Epithelial cell of esophagus (primary cell): ENCODE measurements around the gene NUDT13.

Experiments used
- DNase-seq: peaks from one replicate; pipeline ENCODE4 v3.0.0; 2010; ENCODE audit warnings: low read depth
- H3K4me3 ChIP-seq: 2 replicates; pipeline ENCODE4 v1.5.1; 2011; ENCODE audit warnings: mild to moderate bottlenecking, low read length, control low read depth
- CTCF ChIP-seq: IDR thresholded peaks from 2 replicates; pipeline ENCODE4 v1.5.1; 2011; ENCODE audit warnings: low read depth, mild to moderate bottlenecking, low read length, control low read depth, inconsistent platforms; ENCODE audit not compliant: insufficient read depth; ENCODE audit errors: missing control alignments

Gene NUDT13

GRCh38 chr10:73093922-73094850 lies 16.1 kb upstream of the NUDT13 start:
- no peak for TF ChIP-seq CTCF
- peak overlapping the region; percentile 94 for H3K4me3 ChIP-seq
- peak; percentile 24 for DNase-seq

GRCh38 chr10:73094986-73095480 lies 15.2 kb upstream of the NUDT13 start:
- TF ChIP-seq CTCF = no peak
- no peak for DNase-seq
- H3K4me3 ChIP-seq = peak overlapping the region; percentile 94

- TF ChIP-seq CTCF = no peak
- DNase-seq = peak; percentile 37
Observed at GRCh38 chr10:73095481-73096021, 14.7 kb upstream of the NUDT13 start.

GRCh38 chr10:73096041-73096448 lies 14.2 kb upstream of the NUDT13 start:
- peak; percentile 78 for DNase-seq
- TF ChIP-seq CTCF = no peak
- H3K4me3 ChIP-seq = peak overlapping the region; percentile 94

More at GRCh38 chr10:73095481-73096021, 14.7 kb upstream of the NUDT13 start:
- peak overlapping the region; percentile 94 for H3K4me3 ChIP-seq

- peak; percentile 97 for DNase-seq
- H3K4me3 ChIP-seq = peak within 1 kb of the TSS; percentile 94
- TF ChIP-seq CTCF = peak; percentile 60
Observed at GRCh38 chr10:73096449-73097304, 13.6 kb upstream of the NUDT13 start, which contains the start of gene P4HA1. Gene P4HA1 (minus strand): TSS chr10:73096866. CDS start chr10:73074883, 21,983 bp downstream.

GRCh38 chr10:73097305-73097670 lies 13.0 kb upstream of the NUDT13 start:
- no peak for TF ChIP-seq CTCF
- peak overlapping the region; percentile 94 for H3K4me3 ChIP-seq
- no peak for DNase-seq
